Measurements from ENCODE around the gene HMBS.

HMBS gene

GRCh38 chr11:119067371-119068222, 17.1 kb upstream of the HMBS start, which contains the start of gene VPS11:
Gene VPS11 (plus strand): TSS chr11:119067818. CDS start chr11:119067824, 6 bp downstream.
- Histone ChIP-seq H2BK5ac (ENCODE audit: low read length) (no peak within 1 kb of the TSS), H3K79me1 (ENCODE audit: low read depth, low read length) (peaks cover 2% of the 10 kb centered on the region), H3K36me3 (replicated peaks in 1 of 2; ENCODE audit: control insufficient read depth in 2 of 2, insufficient read depth in 2 of 2, low read length in 2 of 2) (peaks cover 9 to 27% of the 10 kb centered on the region in 2 donors), H2BK15ac (ENCODE audit: low read length) (no peak within 1 kb of the TSS), H3K9me3 (replicated peaks in 1 of 2; ENCODE audit: control insufficient read depth in 2 of 2, insufficient read depth in 1 of 2, low read depth in 1 of 2, low read length in 2 of 2) (no peaks in the 10 kb centered on the region), H3K9ac (ENCODE audit: low read depth, low read length, poor library complexity) (peak within 1 kb of the TSS; percentile 85), H4K8ac (ENCODE audit: low read depth, low read length) (no peak within 1 kb of the TSS), H2AK5ac (ENCODE audit: low read depth, low read length) (no peak within 1 kb of the TSS), H3K4ac (ENCODE audit: low read length) (no peak within 1 kb of the TSS), H3K18ac (ENCODE audit: low read length) (peak within 1 kb of the TSS; percentile 93), H3K14ac (ENCODE audit: low read length) (peak within 1 kb of the TSS; percentile 82), H3K4me3 (ENCODE audit: low read length in 2 of 2) (peak within 1 kb of the TSS; percentile 83 to 87), H3K27me3 (ENCODE audit: control insufficient read depth in 3 of 3, insufficient read depth in 3 of 3, low read depth in 1 of 3, low read length in 3 of 3) (no peaks in the 10 kb centered on the region), H2BK120ac (ENCODE audit: low read depth, low read length) (no peak within 1 kb of the TSS), H3K27ac (replicated peaks; ENCODE audit: low read length) (no peak within 1 kb of the TSS), H3K4me2 (ENCODE audit: insufficient read depth, low read length, poor library complexity, severe bottlenecking) (peak within 1 kb of the TSS; percentile 83), H2BK12ac (ENCODE audit: low read length) (no peak within 1 kb of the TSS), H4K91ac (ENCODE audit: low read depth, low read length, poor library complexity) (no peak within 1 kb of the TSS), H2AFZ (ENCODE audit: low read length) (peak within 1 kb of the TSS; percentile 85), H3K23ac (ENCODE audit: low read depth, low read length, poor library complexity) (peak within 1 kb of the TSS; percentile 11), H3K4me1 (ENCODE audit: control insufficient read depth in 2 of 2, insufficient read depth in 1 of 2, low read depth in 1 of 2, low read length in 2 of 2) (peaks cover 0 to 2% of the 10 kb centered on the region in 2 donors)
- DNase-seq (ENCODE audit: low spot score): peak; percentile 88
- WGBS, 2 donors (ENCODE audit: extremely low coverage in 2 of 2, insufficient read length in 2 of 2, insufficient replicate concordance in 1 of 2): no CpG with 5 or more reads among the region's 49 CpGs

DNA sequence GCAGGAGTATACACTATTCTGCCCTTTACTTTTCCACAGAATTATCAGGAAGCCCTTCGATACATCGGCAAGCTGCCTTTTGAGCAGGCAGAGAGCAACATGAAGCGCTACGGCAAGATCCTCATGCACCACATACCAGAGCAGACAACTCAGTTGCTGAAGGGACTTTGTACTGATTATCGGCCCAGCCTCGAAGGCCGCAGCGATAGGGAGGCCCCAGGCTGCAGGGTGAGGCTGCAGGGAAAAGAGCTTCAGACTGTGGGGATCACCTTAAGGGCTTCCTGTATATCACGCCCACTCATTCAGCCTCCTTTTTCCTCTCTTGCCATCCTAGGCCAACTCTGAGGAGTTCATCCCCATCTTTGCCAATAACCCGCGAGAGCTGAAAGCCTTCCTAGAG, 6.8 kb upstream of the HMBS start:
- no peak overlapping the region for H3K14ac ChIP-seq (ENCODE audit: low read length)
- H3K36me3 ChIP-seq (replicated peaks in 1 of 2; ENCODE audit: control insufficient read depth in 2 of 2, insufficient read depth in 2 of 2, low read length in 2 of 2): peaks cover 43 to 82% of the 10 kb centered on the region in 2 donors
- H3K4me2 ChIP-seq (ENCODE audit: insufficient read depth, low read length, poor library complexity, severe bottlenecking): no peak overlapping the region
- H3K27me3 ChIP-seq (ENCODE audit: control insufficient read depth in 3 of 3, insufficient read depth in 3 of 3, low read depth in 1 of 3, low read length in 3 of 3): no peaks in the 10 kb centered on the region
- H3K79me1 ChIP-seq (ENCODE audit: low read depth, low read length): no peaks in the 10 kb centered on the region
- H2BK15ac ChIP-seq (ENCODE audit: low read length): no peak overlapping the region
- H3K23ac ChIP-seq (ENCODE audit: low read depth, low read length, poor library complexity): no peak overlapping the region
- no peak overlapping the region for H3K4ac ChIP-seq (ENCODE audit: low read length)
- WGBS, 2 donors (ENCODE audit: extremely low coverage in 2 of 2, insufficient read length in 2 of 2, insufficient replicate concordance in 1 of 2): no CpG with 5 or more reads among the region's 11 CpGs
- no peak overlapping the region for H3K4me3 ChIP-seq (ENCODE audit: low read length in 2 of 2)
- no peak overlapping the region for H3K9ac ChIP-seq (ENCODE audit: low read depth, low read length, poor library complexity)
- H3K9me3 ChIP-seq (replicated peaks in 1 of 2; ENCODE audit: control insufficient read depth in 2 of 2, insufficient read depth in 1 of 2, low read depth in 1 of 2, low read length in 2 of 2): no peaks in the 10 kb centered on the region
- H3K18ac ChIP-seq (ENCODE audit: low read length): no peak overlapping the region
- no peak overlapping the region for H2BK120ac ChIP-seq (ENCODE audit: low read depth, low read length)
- H3K4me1 ChIP-seq (ENCODE audit: control insufficient read depth in 2 of 2, insufficient read depth in 1 of 2, low read depth in 1 of 2, low read length in 2 of 2): no peaks in the 10 kb centered on the region
- H4K8ac ChIP-seq (ENCODE audit: low read depth, low read length): no peak overlapping the region
- H2BK5ac ChIP-seq (ENCODE audit: low read length): no peak overlapping the region
- DNase-seq (ENCODE audit: low spot score): no peak
- H4K91ac ChIP-seq (ENCODE audit: low read depth, low read length, poor library complexity): no peak overlapping the region
- no peak overlapping the region for H2AFZ ChIP-seq (ENCODE audit: low read length)
- H2AK5ac ChIP-seq (ENCODE audit: low read depth, low read length): no peak overlapping the region
- H2BK12ac ChIP-seq (ENCODE audit: low read length): no peak overlapping the region
- no peak overlapping the region for H3K27ac ChIP-seq (replicated peaks; ENCODE audit: low read length)

DNA sequence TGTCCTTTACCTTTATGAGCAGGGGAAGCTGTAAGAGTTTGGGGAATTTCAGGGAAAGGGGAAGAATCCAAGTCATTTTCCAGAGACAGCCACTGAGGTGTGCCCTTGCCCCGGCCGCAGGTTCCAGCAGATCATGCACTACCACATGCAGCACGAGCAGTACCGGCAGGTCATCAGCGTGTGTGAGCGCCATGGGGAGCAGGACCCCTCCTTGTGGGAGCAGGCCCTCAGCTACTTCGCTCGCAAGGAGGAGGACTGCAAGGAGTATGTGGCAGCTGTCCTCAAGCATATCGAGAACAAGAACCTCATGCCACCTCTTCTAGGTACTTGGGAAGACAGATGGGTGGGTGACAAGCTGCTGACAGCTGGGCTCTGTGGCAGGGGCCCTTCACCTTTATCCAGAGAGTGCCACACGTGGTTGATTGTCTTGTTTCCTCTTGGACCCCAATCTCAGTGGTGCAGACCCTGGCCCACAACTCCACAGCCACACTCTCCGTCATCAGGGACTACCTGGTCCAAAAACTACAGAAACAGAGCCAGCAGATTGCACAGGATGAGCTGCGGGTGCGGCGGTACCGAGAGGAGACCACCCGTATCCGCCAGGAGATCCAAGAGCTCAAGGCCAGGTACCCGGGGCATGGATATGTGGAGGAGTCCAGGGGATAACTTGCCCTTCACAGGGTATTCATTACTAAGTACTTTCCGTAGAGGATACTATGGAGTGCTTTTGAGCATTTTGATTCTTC, 5.8 kb upstream of the HMBS start:
- H2BK12ac ChIP-seq (ENCODE audit: low read length): no peak overlapping the region
- no CpG with 5 or more reads among the region's 19 CpGs for WGBS, 2 donors (ENCODE audit: extremely low coverage in 2 of 2, insufficient read length in 2 of 2, insufficient replicate concordance in 1 of 2)
- no peak overlapping the region for H4K91ac ChIP-seq (ENCODE audit: low read depth, low read length, poor library complexity)
- no peak overlapping the region for H4K8ac ChIP-seq (ENCODE audit: low read depth, low read length)
- peaks cover 35 to 72% of the 10 kb centered on the region in 2 donors for H3K36me3 ChIP-seq (replicated peaks in 1 of 2; ENCODE audit: control insufficient read depth in 2 of 2, insufficient read depth in 2 of 2, low read length in 2 of 2)
- no peak overlapping the region for H2BK15ac ChIP-seq (ENCODE audit: low read length)
- no peak overlapping the region for H3K4me2 ChIP-seq (ENCODE audit: insufficient read depth, low read length, poor library complexity, severe bottlenecking)
- H3K4me1 ChIP-seq (ENCODE audit: control insufficient read depth in 2 of 2, insufficient read depth in 1 of 2, low read depth in 1 of 2, low read length in 2 of 2): no peaks in the 10 kb centered on the region
- H2AFZ ChIP-seq (ENCODE audit: low read length): no peak overlapping the region
- H3K4ac ChIP-seq (ENCODE audit: low read length): no peak overlapping the region
- peak overlapping the region; percentile 73 for H3K9ac ChIP-seq (ENCODE audit: low read depth, low read length, poor library complexity)
- H3K4me3 ChIP-seq (ENCODE audit: low read length in 2 of 2): no peak overlapping the region
- H2BK5ac ChIP-seq (ENCODE audit: low read length): no peak overlapping the region
- H3K14ac ChIP-seq (ENCODE audit: low read length): no peak overlapping the region
- no peak overlapping the region for H3K27ac ChIP-seq (replicated peaks; ENCODE audit: low read length)
- H3K23ac ChIP-seq (ENCODE audit: low read depth, low read length, poor library complexity): no peak overlapping the region
- no peak overlapping the region for H3K18ac ChIP-seq (ENCODE audit: low read length)
- no peaks in the 10 kb centered on the region for H3K79me1 ChIP-seq (ENCODE audit: low read depth, low read length)
- no peaks in the 10 kb centered on the region for H3K9me3 ChIP-seq (replicated peaks in 1 of 2; ENCODE audit: control insufficient read depth in 2 of 2, insufficient read depth in 1 of 2, low read depth in 1 of 2, low read length in 2 of 2)
- H3K27me3 ChIP-seq (ENCODE audit: control insufficient read depth in 3 of 3, insufficient read depth in 3 of 3, low read depth in 1 of 3, low read length in 3 of 3): no peaks in the 10 kb centered on the region
- no peak overlapping the region for H2BK120ac ChIP-seq (ENCODE audit: low read depth, low read length)
- no peak overlapping the region for H2AK5ac ChIP-seq (ENCODE audit: low read depth, low read length)
- DNase-seq (ENCODE audit: low spot score): no peak

DNA sequence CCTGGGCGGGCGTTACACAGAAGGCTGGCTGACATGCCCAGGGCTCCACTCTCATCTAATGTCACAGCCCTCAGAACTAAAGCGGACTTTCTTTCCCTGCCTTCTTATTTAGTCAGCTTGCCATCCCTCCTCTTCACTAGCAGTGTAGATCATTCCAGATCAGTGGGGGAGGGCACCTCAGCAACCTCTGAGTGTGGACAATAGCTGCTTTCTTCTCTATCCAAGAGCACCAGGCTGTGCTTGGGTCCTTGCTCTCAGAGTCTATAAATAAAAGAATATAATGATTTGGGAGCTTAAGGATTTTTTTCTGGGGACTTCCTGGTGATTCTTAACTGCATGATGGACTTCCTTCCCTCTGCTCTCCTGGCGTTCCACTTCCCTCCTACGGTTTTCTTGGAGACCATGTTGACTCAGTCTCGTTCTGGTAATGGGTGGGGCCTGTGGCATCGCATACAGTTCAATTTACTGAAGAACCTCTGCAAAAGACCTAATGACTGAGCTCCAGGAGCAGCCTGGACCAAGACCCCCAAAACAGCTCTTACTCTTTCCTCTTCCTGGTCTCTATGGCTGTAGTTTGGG, 2.9 kb upstream of the HMBS start:
- no peak overlapping the region for H3K4me2 ChIP-seq (ENCODE audit: insufficient read depth, low read length, poor library complexity, severe bottlenecking)
- no peak overlapping the region for H3K4ac ChIP-seq (ENCODE audit: low read length)
- no peak overlapping the region for H2BK12ac ChIP-seq (ENCODE audit: low read length)
- no peak overlapping the region for H4K8ac ChIP-seq (ENCODE audit: low read depth, low read length)
- no peak overlapping the region for H3K23ac ChIP-seq (ENCODE audit: low read depth, low read length, poor library complexity)
- no peak overlapping the region for H2AFZ ChIP-seq (ENCODE audit: low read length)
- H3K9ac ChIP-seq (ENCODE audit: low read depth, low read length, poor library complexity): no peak overlapping the region
- H3K18ac ChIP-seq (ENCODE audit: low read length): no peak overlapping the region
- no peak overlapping the region for H2BK15ac ChIP-seq (ENCODE audit: low read length)
- H4K91ac ChIP-seq (ENCODE audit: low read depth, low read length, poor library complexity): no peak overlapping the region
- no peak overlapping the region for H2BK5ac ChIP-seq (ENCODE audit: low read length)
- WGBS, 2 donors (ENCODE audit: extremely low coverage in 2 of 2, insufficient read length in 2 of 2, insufficient replicate concordance in 1 of 2): no CpG with 5 or more reads among the region's 7 CpGs
- peaks cover 31 to 56% of the 10 kb centered on the region in 2 donors for H3K36me3 ChIP-seq (replicated peaks in 1 of 2; ENCODE audit: control insufficient read depth in 2 of 2, insufficient read depth in 2 of 2, low read length in 2 of 2)
- H3K27me3 ChIP-seq (ENCODE audit: control insufficient read depth in 3 of 3, insufficient read depth in 3 of 3, low read depth in 1 of 3, low read length in 3 of 3): no peaks in the 10 kb centered on the region
- H2AK5ac ChIP-seq (ENCODE audit: low read depth, low read length): no peak overlapping the region
- no peak for DNase-seq (ENCODE audit: low spot score)
- no peaks in the 10 kb centered on the region for H3K9me3 ChIP-seq (replicated peaks in 1 of 2; ENCODE audit: control insufficient read depth in 2 of 2, insufficient read depth in 1 of 2, low read depth in 1 of 2, low read length in 2 of 2)
- H3K14ac ChIP-seq (ENCODE audit: low read length): no peak overlapping the region
- peaks cover 7% of the 10 kb centered on the region for H3K79me1 ChIP-seq (ENCODE audit: low read depth, low read length)
- no peak overlapping the region for H2BK120ac ChIP-seq (ENCODE audit: low read depth, low read length)
- no peak overlapping the region for H3K27ac ChIP-seq (replicated peaks; ENCODE audit: low read length)
- no peak overlapping the region for H3K4me3 ChIP-seq (ENCODE audit: low read length in 2 of 2)
- peaks cover 6% of the 10 kb centered on the region in 2 donors for H3K4me1 ChIP-seq (ENCODE audit: control insufficient read depth in 2 of 2, insufficient read depth in 1 of 2, low read depth in 1 of 2, low read length in 2 of 2)
